ENCODE data around the gene RASL11B. TPM values are rescaled to one million over a fixed set of nuclear protein-coding genes. Genes with fewer than 3 reads are reported as not detected.

RASL11B gene
- total and polyA plus RNA-seq, 9 of the 15 experiments (the other 6 are each of a cell fraction or from before 2014, with no cell fraction given): 0.24 to 1.5 (median 0.53) TPM

GRCh38 chr4:52879471-52879870, 17.4 kb downstream of the RASL11B start (continued):
- TF ChIP-seq, protein P1, sequence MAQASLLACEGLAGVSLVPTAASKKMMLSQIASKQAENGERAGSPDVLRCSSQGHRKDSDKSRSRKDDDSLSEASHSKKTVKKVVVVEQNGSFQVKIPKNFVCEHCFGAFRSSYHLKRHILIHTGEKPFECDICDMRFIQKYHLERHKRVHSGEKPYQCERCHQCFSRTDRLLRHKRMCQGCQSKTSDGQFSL (CRISPR knock-in tag; IDR thresholded peaks at IDR 0.05): no peak
- TF ChIP-seq, protein P1 (tag; IDR thresholded peaks at IDR 0.05): no peak
- TF ChIP-seq NONO (IDR thresholded peaks at IDR 0.05; ENCODE audit: low read depth in 2 of 2, low read length in 1 of 2) (no peak), TAF9B (IDR thresholded peaks at IDR 0.05; ENCODE audit: partially characterized antibody) (no peak)

- FAIRE-seq: no peak
- Histone ChIP-seq H3K4me2 (ENCODE audit: insufficient read depth, low read length) (no peak overlapping the region), H4K20me1 (replicated peaks; ENCODE audit: control insufficient read depth, insufficient read depth, low read length) (no peaks in the 10 kb centered on the region), H3K9me1 (ENCODE audit: control insufficient read depth, insufficient read depth, low read length) (no peaks in the 10 kb centered on the region), H3K4me1 (replicated peaks in 1 of 2; ENCODE audit: control insufficient read depth in 2 of 2, insufficient read depth in 2 of 2, low read length in 2 of 2) (no peaks in the 10 kb centered on the region), H3K36me3 (ENCODE audit: control insufficient read depth, insufficient read depth, low read length) (peaks cover 3% of the 10 kb centered on the region; the same call in 1 of the 3 replicates), H3K9me3 (replicated peaks; ENCODE audit: control insufficient read depth, insufficient read depth, low read depth, low read length) (no peaks in the 10 kb centered on the region), H3K4me3 (no peak overlapping the region), H3K79me2 (ENCODE audit: control insufficient read depth, insufficient read depth, low read length) (no peaks in the 10 kb centered on the region), H3K9ac (ENCODE audit: insufficient read depth in 1 of 2, low read depth in 2 of 2, low read length in 2 of 2) (no peak overlapping the region; a peak in 1 of 4 replicates), H3K27ac (ENCODE audit: extremely low read depth, low read depth, low read length) (no peak overlapping the region), H3K27me3 (ENCODE audit: control insufficient read depth in 2 of 2, insufficient read depth in 2 of 2, low read length in 2 of 2) (no peaks in the 10 kb centered on the region), H2AFZ (ENCODE audit: low read depth, low read length) (no peak overlapping the region)
- DNase-seq (ENCODE audit: extremely low read depth in 1 of 4, low spot score in 3 of 4): no peak
- ChIA-PET CTCF (ENCODE audit: low intra/inter-chr PET ratio) (no interaction called here), POLR2A (interaction anchor here (0.8 kb wide), 2 partner anchors 12 to 16 kb away, joined by 3 read pairs; no protein-coding TSS in a partner anchor)
- intact Hi-C loops (cut with micrococcal nuclease) (no loop called here), in situ Hi-C loops (cut with MboI) (no loop called here)
- 62% methylated on average over 1 of the region's 1 CpG for WGBS (ENCODE audit: insufficient coverage, low coverage, missing lambda C conversion rate)
- no peak for ATAC-seq
- BruUV-seq (replicated peaks): no TSS peak
- TF ChIP-seq PHF8 (IDR thresholded peaks at IDR 0.05; ENCODE audit: borderline replicate concordance, low read length): no peak
- TF ChIP-seq, protein P2, sequence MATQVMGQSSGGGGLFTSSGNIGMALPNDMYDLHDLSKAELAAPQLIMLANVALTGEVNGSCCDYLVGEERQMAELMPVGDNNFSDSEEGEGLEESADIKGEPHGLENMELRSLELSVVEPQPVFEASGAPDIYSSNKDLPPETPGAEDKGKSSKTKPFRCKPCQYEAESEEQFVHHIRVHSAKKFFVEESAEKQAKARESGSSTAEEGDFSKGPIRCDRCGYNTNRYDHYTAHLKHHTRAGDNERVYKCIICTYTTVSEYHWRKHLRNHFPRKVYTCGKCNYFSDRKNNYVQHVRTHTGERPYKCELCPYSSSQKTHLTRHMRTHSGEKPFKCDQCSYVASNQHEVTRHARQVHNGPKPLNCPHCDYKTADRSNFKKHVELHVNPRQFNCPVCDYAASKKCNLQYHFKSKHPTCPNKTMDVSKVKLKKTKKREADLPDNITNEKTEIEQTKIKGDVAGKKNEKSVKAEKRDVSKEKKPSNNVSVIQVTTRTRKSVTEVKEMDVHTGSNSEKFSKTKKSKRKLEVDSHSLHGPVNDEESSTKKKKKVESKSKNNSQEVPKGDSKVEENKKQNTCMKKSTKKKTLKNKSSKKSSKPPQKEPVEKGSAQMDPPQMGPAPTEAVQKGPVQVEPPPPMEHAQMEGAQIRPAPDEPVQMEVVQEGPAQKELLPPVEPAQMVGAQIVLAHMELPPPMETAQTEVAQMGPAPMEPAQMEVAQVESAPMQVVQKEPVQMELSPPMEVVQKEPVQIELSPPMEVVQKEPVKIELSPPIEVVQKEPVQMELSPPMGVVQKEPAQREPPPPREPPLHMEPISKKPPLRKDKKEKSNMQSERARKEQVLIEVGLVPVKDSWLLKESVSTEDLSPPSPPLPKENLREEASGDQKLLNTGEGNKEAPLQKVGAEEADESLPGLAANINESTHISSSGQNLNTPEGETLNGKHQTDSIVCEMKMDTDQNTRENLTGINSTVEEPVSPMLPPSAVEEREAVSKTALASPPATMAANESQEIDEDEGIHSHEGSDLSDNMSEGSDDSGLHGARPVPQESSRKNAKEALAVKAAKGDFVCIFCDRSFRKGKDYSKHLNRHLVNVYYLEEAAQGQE (IDR thresholded peaks at IDR 0.05; ENCODE audit: borderline replicate concordance): no peak
- TF ChIP-seq, protein P2 (CRISPR knock-in tag; IDR thresholded peaks at IDR 0.05; ENCODE audit: low read depth): no peak
- no peak for TF ChIP-seq PHB2 (IDR thresholded peaks at IDR 0.05; ENCODE audit: low read depth)
- TF ChIP-seq ZNF174 (CRISPR knock-in tag; IDR thresholded peaks at IDR 0.05): no peak
- no peak for TF ChIP-seq XRCC4 (IDR thresholded peaks at IDR 0.05; ENCODE audit: extremely low read depth, insufficient read depth, insufficient read length)
- TF ChIP-seq ILF3 (IDR thresholded peaks at IDR 0.05; ENCODE audit: borderline replicate concordance): no peak
Measured at GRCh38 chr4:52880994-52881393, 18.9 kb downstream of the RASL11B start.

All from K562 (cell line).